GM12892 (cell line): Measurements from ENCODE around the gene PGLYRP3. TPM values are rescaled to one million over a fixed set of nuclear protein-coding genes. Genes with fewer than 3 reads are reported as not detected.

Experiments used
- DNase-seq: peaks from one replicate; pipeline ENCODE4 v3.0.0; 2011; ENCODE audit not compliant: insufficient read length
- FAIRE-seq: peaks from 2 replicates; lab custom pipeline; 2011; peaks lifted over from hg19 to GRCh38; lab: Jason Lieb, UNC
- POLR2A ChIP-seq: IDR thresholded peaks from 2 replicates; pipeline ENCODE4 v1.6.1; 2011; ENCODE audit warnings: low read depth, low read length, control low read depth
- POLR2AphosphoS5 ChIP-seq: IDR thresholded peaks from 2 replicates; pipeline ENCODE4 v1.6.1; 2011; ENCODE audit warnings: low read depth, low read length, control low read depth
- TAF1 ChIP-seq: IDR thresholded peaks from 2 replicates; pipeline ENCODE4 v1.6.1; 2011; ENCODE audit warnings: low read depth, mild to moderate bottlenecking, control low read depth, low read length, borderline replicate concordance
- polyA plus RNA-seq: library from polyadenylated mRNA; unstranded; fragments of >200 nt; gene quantifications from one replicate; pipeline ENCODE4 v1.2.1, GENCODE V29; 2012; ENCODE audit warnings: missing spikeins, inconsistent platforms; ENCODE audit not compliant: missing spikeins

Gene PGLYRP3, protein sequence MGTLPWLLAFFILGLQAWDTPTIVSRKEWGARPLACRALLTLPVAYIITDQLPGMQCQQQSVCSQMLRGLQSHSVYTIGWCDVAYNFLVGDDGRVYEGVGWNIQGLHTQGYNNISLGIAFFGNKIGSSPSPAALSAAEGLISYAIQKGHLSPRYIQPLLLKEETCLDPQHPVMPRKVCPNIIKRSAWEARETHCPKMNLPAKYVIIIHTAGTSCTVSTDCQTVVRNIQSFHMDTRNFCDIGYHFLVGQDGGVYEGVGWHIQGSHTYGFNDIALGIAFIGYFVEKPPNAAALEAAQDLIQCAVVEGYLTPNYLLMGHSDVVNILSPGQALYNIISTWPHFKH
- 0.23 TPM for polyA plus RNA-seq

DNA sequence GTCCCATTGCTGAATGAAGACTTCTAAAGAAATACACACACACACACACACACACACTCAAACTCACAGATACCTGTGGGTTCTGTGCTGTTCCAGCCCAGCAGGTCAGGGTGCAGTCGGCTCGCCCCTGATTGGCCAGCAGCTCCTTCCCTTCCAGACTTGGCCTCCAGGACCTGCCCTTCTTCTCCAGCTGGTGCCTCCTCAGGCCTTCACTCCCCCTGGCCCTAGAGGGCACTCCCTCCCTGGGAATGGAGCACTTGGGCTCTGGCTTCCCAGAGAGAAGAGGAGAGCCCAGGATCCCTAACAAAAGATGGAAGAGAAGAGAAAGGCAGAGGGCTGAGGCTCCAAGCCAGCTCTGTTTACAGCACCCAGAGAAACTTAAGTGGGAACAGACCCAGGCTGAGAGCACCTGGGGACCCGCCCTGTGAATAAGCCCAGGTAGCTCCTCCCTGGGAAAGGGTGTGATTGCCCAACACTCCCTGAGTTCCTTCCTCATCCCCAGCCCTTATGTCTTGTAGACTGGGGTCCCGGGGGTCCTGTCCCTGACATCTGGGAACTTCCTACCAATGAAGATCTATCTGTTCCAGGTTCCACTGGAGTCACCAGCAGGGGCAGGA is at the start of gene PGLYRP3:
TSS of gene PGLYRP3 (minus strand) at position 383 of the 617 bp plus-strand sequence. CDS start 2,287 bp downstream, outside the sequence.
- no peak for TF ChIP-seq POLR2AphosphoS5
- no peak for FAIRE-seq
- DNase-seq = no peak

GRCh38 chr1:153362187-153362775 is 49.5 kb upstream of the PGLYRP3 start:
- DNase-seq (no peak), FAIRE-seq (no peak)
- TF ChIP-seq POLR2AphosphoS5 (no peak), TAF1 (no peak), POLR2A (no peak)

DNA sequence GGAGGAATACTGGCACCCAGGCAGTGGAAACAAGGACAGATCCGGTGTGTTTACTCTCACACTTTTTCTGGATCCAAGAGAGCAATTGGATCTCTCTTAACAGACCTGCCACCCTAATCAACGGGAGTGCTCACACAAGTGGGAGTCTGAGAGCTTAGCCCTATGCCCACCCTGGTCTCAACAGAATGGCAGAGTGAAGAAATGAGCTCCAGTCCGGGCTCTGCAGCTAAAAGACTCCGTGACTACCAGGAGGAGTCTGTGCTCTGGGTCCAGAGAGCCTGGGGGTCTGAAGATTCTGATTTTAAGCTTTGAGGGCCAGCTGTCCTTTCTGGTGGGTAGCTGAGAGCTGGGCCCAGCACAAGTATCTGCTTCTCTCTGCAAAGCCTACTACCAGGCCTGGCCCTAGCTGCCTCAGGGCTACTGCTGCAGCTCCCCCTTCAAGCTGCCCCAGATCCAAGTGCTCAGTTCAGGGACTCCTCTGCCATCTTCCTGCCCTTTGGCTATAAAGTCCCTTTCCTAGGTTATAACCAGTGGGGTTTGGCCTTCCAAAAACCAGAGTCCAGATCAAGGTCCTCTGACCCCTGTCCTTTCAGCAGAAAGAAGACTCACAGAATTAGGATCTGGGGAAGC is 48.8 kb upstream of the PGLYRP3 start:
- TF ChIP-seq TAF1 (no peak), POLR2AphosphoS5 (no peak), POLR2A (no peak)
- no peak for FAIRE-seq
- no peak for DNase-seq

DNA sequence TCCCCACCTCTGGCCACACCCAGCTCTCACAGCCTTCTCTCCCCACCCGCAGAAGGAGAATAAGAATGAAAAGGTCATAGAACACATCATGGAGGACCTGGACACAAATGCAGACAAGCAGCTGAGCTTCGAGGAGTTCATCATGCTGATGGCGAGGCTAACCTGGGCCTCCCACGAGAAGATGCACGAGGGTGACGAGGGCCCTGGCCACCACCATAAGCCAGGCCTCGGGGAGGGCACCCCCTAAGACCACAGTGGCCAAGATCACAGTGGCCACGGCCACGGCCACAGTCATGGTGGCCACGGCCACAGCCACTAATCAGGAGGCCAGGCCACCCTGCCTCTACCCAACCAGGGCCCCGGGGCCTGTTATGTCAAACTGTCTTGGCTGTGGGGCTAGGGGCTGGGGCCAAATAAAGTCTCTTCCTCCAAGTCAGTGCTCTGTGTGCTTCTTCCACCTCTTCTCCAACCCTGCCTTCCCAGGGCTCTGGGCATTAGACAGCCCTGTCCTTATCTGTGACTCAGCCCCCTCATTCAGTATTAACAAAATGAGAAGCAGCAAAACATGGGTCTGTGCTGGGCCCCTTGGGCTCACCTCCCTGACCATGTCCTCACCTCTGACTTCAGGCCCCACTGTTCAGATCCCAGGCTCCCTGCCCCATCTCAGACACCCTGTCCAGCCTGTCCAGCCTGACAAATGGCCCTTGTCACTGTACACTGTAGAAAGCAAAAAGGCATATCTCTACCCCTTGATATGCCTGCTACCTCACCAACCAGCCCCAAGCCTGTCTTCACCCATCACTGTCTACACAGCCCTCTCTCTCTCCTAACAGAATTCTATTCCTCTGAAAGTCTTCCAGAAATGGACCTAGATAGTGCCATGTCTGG is 48.1 kb upstream of the PGLYRP3 start:
- FAIRE-seq (no peak), DNase-seq (no peak)
- TF ChIP-seq POLR2A (no peak), TAF1 (no peak), POLR2AphosphoS5 (no peak)

DNA sequence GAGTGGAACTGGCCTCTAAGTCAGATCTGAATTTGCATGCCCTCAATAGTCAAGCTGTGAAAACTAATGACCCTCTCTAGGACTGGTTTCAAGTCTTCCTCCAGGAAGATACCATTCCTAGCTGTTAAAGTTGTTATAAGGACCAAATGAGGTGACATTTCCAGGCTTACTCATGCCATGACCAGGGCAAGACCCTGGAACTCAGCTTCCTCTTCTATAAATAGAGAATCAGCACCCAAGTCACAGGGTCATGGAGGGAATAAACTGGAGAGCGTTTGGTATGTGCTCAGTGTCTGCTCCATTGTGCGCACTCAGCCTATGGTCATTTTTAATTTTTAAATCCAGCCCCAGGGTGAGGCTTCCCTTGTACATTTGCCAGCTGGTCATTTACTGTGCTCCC is 47.4 kb upstream of the PGLYRP3 start:
- FAIRE-seq (no peak), DNase-seq (no peak)
- TF ChIP-seq TAF1 (no peak), POLR2A (no peak), POLR2AphosphoS5 (no peak)

GRCh38 chr1:153359241-153359640 is 46.5 kb upstream of the PGLYRP3 start:
- TF ChIP-seq TAF1 = no peak

GRCh38 chr1:153358691-153358975 is 45.9 kb upstream of the PGLYRP3 start:
- no peak for TF ChIP-seq TAF1
- DNase-seq (no peak), FAIRE-seq (no peak)

More at GRCh38 chr1:153359241-153359640, 46.5 kb upstream of the PGLYRP3 start:
- DNase-seq = no peak
- FAIRE-seq = no peak

DNA sequence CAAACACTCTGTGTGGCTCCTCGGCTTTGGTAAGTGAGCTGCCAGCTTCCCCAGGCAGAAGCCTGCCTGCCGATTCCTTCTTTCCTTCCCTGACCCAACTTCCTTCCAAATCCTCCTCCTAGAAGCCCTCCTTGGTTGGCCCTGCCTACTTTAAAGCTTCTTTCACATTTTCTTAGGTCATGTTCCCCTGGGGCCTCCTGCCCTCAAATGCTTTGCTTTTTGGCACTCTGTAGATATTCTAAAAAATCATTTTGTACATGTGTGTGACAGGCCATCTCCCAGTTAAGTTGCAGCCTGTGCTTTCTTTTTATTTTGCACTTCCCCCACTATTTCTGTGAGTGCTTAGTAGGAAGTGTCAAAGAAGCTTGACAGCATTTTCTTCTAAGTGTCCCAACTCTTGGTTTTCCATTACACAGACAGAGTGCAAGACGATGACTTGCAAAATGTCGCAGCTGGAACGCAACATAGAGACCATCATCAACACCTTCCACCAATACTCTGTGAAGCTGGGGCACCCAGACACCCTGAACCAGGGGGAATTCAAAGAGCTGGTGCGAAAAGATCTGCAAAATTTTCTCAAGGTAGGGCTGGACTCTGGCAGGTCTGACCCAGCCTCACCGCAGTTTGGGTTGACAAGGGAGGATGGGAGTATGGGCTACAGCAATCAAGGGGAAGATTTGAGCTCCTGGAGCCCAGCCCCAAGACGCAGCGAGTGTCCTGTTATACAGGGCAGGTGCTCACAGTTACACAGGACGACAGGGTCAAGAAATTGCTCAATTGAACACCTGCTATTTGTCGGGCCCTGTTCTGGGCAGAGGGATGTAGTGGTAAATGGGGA is 45.3 kb upstream of the PGLYRP3 start, which contains the start of gene S100A9:
TSS of gene S100A9 (plus strand) at position 2 of the 838 bp plus-strand sequence. CDS start at position 432, 430 bp downstream.
- FAIRE-seq = no peak
- no peak for DNase-seq
- no peak for TF ChIP-seq POLR2A
- no peak for TF ChIP-seq POLR2AphosphoS5
- no peak for TF ChIP-seq TAF1

DNA sequence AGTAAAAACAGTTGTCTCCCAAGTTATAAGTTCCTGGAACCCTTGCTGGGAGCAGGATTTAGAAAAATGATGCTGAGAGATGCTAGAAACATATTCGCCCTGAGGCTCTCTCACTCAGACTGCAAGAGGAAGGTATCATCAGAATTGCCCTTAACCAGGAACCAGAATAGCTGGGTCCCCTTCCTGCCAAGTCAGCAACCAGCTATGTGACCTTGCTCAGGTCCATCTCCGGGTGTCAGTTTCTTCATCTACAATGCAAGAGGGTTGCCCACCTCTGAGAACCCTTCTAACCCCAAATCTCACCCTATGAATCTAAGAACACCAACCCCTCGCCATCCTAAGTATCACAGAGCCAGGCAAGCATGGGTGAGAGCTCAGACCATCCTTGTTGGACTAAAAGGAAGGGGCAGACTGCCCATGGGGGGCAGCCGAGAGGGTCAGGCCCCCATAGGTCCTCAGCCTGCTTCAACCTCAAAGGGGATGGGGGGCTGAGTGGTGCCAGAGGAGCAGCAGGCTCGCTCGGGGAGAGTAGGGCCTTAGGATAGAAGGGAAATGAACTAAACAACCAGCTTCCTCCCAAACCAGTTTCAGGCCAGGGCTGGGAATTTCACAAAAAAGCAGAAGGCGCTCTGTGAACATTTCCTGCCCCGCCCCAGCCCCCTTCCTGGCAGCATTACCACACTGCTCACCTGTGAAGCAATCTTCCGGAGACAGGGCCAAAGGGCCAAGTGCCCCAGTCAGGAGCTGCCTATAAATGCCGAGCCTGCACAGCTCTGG is 44.5 kb upstream of the PGLYRP3 start:
- FAIRE-seq (peak; percentile 24), DNase-seq (no peak)
- TF ChIP-seq TAF1 (no peak), POLR2A (no peak), POLR2AphosphoS5 (no peak)
